Measurements from ENCODE around the gene TCP11L1.
"Not testable (repeated sequence)": the region's sequence is repeated elsewhere in the genome, so short reads cannot be mapped to it uniquely, and the experiment has no call there.

The TCP11L1 gene

GRCh38 chr11:33068611-33069340 lies 29.4 kb downstream of the TCP11L1 start:
- no peak for DNase-seq

- no peak for DNase-seq
Measured at GRCh38 chr11:33072465-33072864, 33.1 kb downstream of the TCP11L1 start.

GRCh38 chr11:33083918-33084317 lies 44.5 kb downstream of the TCP11L1 start:
- DNase-seq: no peak

- DNase-seq: no peak
Measured at GRCh38 chr11:33086017-33086416, 46.6 kb downstream of the TCP11L1 start.

GRCh38 chr11:33089776-33090175 lies 50.4 kb downstream of the TCP11L1 start:
- DNase-seq: no peak

- DNase-seq: no peak
Measured at GRCh38 chr11:33094157-33094556, 54.8 kb downstream of the TCP11L1 start.

GRCh38 chr11:33103836-33104235 lies 64.5 kb downstream of the TCP11L1 start:
- no peak for DNase-seq

GRCh38 chr11:33109294-33109895 lies 70.0 kb downstream of the TCP11L1 start:
- no peak for DNase-seq

- DNase-seq: no peak
Measured at GRCh38 chr11:33110083-33110482, 70.7 kb downstream of the TCP11L1 start.

- DNase-seq: no peak
Measured at GRCh38 chr11:33116535-33116934, 77.2 kb downstream of the TCP11L1 start.

GRCh38 chr11:33122696-33123095 lies 83.3 kb downstream of the TCP11L1 start:
- not testable (repeated sequence) for DNase-seq
